Measurements from ENCODE around the gene HOXA13.

Gene HOXA13

GRCh38 chr7:27171325-27171636, 28.6 kb downstream of the HOXA13 start:
- no peak overlapping the region for H4K8ac ChIP-seq (ENCODE audit: low read depth, low read length)
- no peak overlapping the region for H3K27ac ChIP-seq (ENCODE audit: low read depth, low read length)
- H3K23ac ChIP-seq (ENCODE audit: low read length) = no peak overlapping the region
- H4K91ac ChIP-seq (ENCODE audit: low read depth, low read length) = no peak overlapping the region
- H2AK5ac ChIP-seq (ENCODE audit: low read length) = no peak overlapping the region
- no peak overlapping the region for H3K4ac ChIP-seq (ENCODE audit: low read depth, low read length)
- no peak overlapping the region for H3K18ac ChIP-seq (ENCODE audit: low read length)
- peaks cover 6 to 20% of the 10 kb centered on the region in 2 experiments for H3K4me1 ChIP-seq (ENCODE audit: control insufficient read depth in 1 of 2, insufficient read depth in 2 of 2, low read length in 2 of 2)
- no peak overlapping the region for H2BK12ac ChIP-seq (ENCODE audit: low read length)
- H2BK5ac ChIP-seq (ENCODE audit: low read depth, low read length, poor library complexity) = no peak overlapping the region
- H4K12ac ChIP-seq (ENCODE audit: low read depth, low read length) = no peak overlapping the region
- H3K27me3 ChIP-seq (ENCODE audit: insufficient read depth, low read length) = peaks cover 91% of the 10 kb centered on the region
- H3K79me2 ChIP-seq (ENCODE audit: control insufficient read depth, insufficient read depth, low read length, poor library complexity) = no peaks in the 10 kb centered on the region
- DNase-seq = no peak
- H2AFZ ChIP-seq (ENCODE audit: insufficient read depth, low read length, poor library complexity) = no peak overlapping the region
- H3K36me3 ChIP-seq (ENCODE audit: control insufficient read depth in 1 of 2, insufficient read depth in 2 of 2, low read length in 2 of 2) = no peaks in the 10 kb centered on the region
- no CpG with 5 or more reads among the region's 8 CpGs for WGBS (ENCODE audit: extremely low coverage, insufficient coverage, insufficient read length)
- H3K4me3 ChIP-seq (ENCODE audit: low read depth, low read length) = no peak overlapping the region
- no peaks in the 10 kb centered on the region for H3K79me1 ChIP-seq (ENCODE audit: low read length)
- no peak overlapping the region for H3K14ac ChIP-seq (ENCODE audit: low read length)
- H3K9me3 ChIP-seq (ENCODE audit: insufficient read depth, low read depth, low read length) = peaks cover 48% of the 10 kb centered on the region
- H3K4me2 ChIP-seq (ENCODE audit: low read length) = no peak overlapping the region
- H3K9ac ChIP-seq (ENCODE audit: low read length) = no peak overlapping the region
- no peak overlapping the region for H2BK120ac ChIP-seq (ENCODE audit: insufficient read depth, low read length, poor library complexity)

- peaks cover 91% of the 10 kb centered on the region for H3K27me3 ChIP-seq (ENCODE audit: insufficient read depth, low read length)
Measured at GRCh38 chr7:27170426-27171324, 29.2 kb downstream of the HOXA13 start.

GRCh38 chr7:27169658-27170425, 30.0 kb downstream of the HOXA13 start:
- H3K4me1 ChIP-seq (ENCODE audit: control insufficient read depth in 1 of 2, insufficient read depth in 2 of 2, low read length in 2 of 2) = peaks cover 6 to 20% of the 10 kb centered on the region in 2 experiments
- H3K18ac ChIP-seq (ENCODE audit: low read length) = no peak overlapping the region
- no peak overlapping the region for H4K91ac ChIP-seq (ENCODE audit: low read depth, low read length)
- no peaks in the 10 kb centered on the region for H3K79me1 ChIP-seq (ENCODE audit: low read length)
- H3K36me3 ChIP-seq (ENCODE audit: control insufficient read depth in 1 of 2, insufficient read depth in 2 of 2, low read length in 2 of 2) = no peaks in the 10 kb centered on the region
- no peak overlapping the region for H3K4me3 ChIP-seq (ENCODE audit: low read depth, low read length)
- no peak overlapping the region for H2BK12ac ChIP-seq (ENCODE audit: low read length)
- H2BK5ac ChIP-seq (ENCODE audit: low read depth, low read length, poor library complexity) = no peak overlapping the region
- H3K27ac ChIP-seq (ENCODE audit: low read depth, low read length) = no peak overlapping the region
- peaks cover 91% of the 10 kb centered on the region for H3K27me3 ChIP-seq (ENCODE audit: insufficient read depth, low read length)
- H3K4ac ChIP-seq (ENCODE audit: low read depth, low read length) = no peak overlapping the region
- peaks cover 49% of the 10 kb centered on the region for H3K9me3 ChIP-seq (ENCODE audit: insufficient read depth, low read depth, low read length)
- DNase-seq = peak; percentile 43 to 70
- WGBS (ENCODE audit: extremely low coverage, insufficient coverage, insufficient read length) = no CpG with 5 or more reads among the region's 46 CpGs
- no peaks in the 10 kb centered on the region for H3K79me2 ChIP-seq (ENCODE audit: control insufficient read depth, insufficient read depth, low read length, poor library complexity)
- H3K14ac ChIP-seq (ENCODE audit: low read length) = no peak overlapping the region
- peak overlapping the region; percentile 27 for H3K4me2 ChIP-seq (ENCODE audit: low read length)
- H3K23ac ChIP-seq (ENCODE audit: low read length) = no peak overlapping the region
- H3K9ac ChIP-seq (ENCODE audit: low read length) = no peak overlapping the region
- H4K12ac ChIP-seq (ENCODE audit: low read depth, low read length) = no peak overlapping the region
- no peak overlapping the region for H2AFZ ChIP-seq (ENCODE audit: insufficient read depth, low read length, poor library complexity)
- no peak overlapping the region for H4K8ac ChIP-seq (ENCODE audit: low read depth, low read length)
- no peak overlapping the region for H2BK120ac ChIP-seq (ENCODE audit: insufficient read depth, low read length, poor library complexity)
- H2AK5ac ChIP-seq (ENCODE audit: low read length) = no peak overlapping the region

More at GRCh38 chr7:27170426-27171324, 29.2 kb downstream of the HOXA13 start:
- H4K91ac ChIP-seq (ENCODE audit: low read depth, low read length) = no peak overlapping the region
- no peak overlapping the region for H3K14ac ChIP-seq (ENCODE audit: low read length)
- H3K9ac ChIP-seq (ENCODE audit: low read length) = no peak overlapping the region
- no peak overlapping the region for H2BK5ac ChIP-seq (ENCODE audit: low read depth, low read length, poor library complexity)
- H4K8ac ChIP-seq (ENCODE audit: low read depth, low read length) = no peak overlapping the region
- no peak overlapping the region for H2BK120ac ChIP-seq (ENCODE audit: insufficient read depth, low read length, poor library complexity)
- no peaks in the 10 kb centered on the region for H3K79me1 ChIP-seq (ENCODE audit: low read length)
- no peak overlapping the region for H2AK5ac ChIP-seq (ENCODE audit: low read length)
- no peak overlapping the region for H3K4ac ChIP-seq (ENCODE audit: low read depth, low read length)
- H3K9me3 ChIP-seq (ENCODE audit: insufficient read depth, low read depth, low read length) = peaks cover 49% of the 10 kb centered on the region
- H3K27ac ChIP-seq (ENCODE audit: low read depth, low read length) = no peak overlapping the region
- no peak overlapping the region for H2BK12ac ChIP-seq (ENCODE audit: low read length)
- no peak overlapping the region for H3K18ac ChIP-seq (ENCODE audit: low read length)
- no peak for DNase-seq
- no peak overlapping the region for H2AFZ ChIP-seq (ENCODE audit: insufficient read depth, low read length, poor library complexity)
- WGBS (ENCODE audit: extremely low coverage, insufficient coverage, insufficient read length) = no CpG with 5 or more reads among the region's 11 CpGs
- H3K36me3 ChIP-seq (ENCODE audit: control insufficient read depth in 1 of 2, insufficient read depth in 2 of 2, low read length in 2 of 2) = no peaks in the 10 kb centered on the region
- no peak overlapping the region for H4K12ac ChIP-seq (ENCODE audit: low read depth, low read length)
- peaks cover 6 to 20% of the 10 kb centered on the region in 2 experiments for H3K4me1 ChIP-seq (ENCODE audit: control insufficient read depth in 1 of 2, insufficient read depth in 2 of 2, low read length in 2 of 2)
- H3K4me3 ChIP-seq (ENCODE audit: low read depth, low read length) = no peak overlapping the region
- no peak overlapping the region for H3K4me2 ChIP-seq (ENCODE audit: low read length)
- no peak overlapping the region for H3K23ac ChIP-seq (ENCODE audit: low read length)
- no peaks in the 10 kb centered on the region for H3K79me2 ChIP-seq (ENCODE audit: control insufficient read depth, insufficient read depth, low read length, poor library complexity)

GRCh38 chr7:27168265-27168947, 31.5 kb downstream of the HOXA13 start:
- peaks cover 47% of the 10 kb centered on the region for H3K9me3 ChIP-seq (ENCODE audit: insufficient read depth, low read depth, low read length)
- no peak overlapping the region for H2BK12ac ChIP-seq (ENCODE audit: low read length)
- no peak overlapping the region for H3K18ac ChIP-seq (ENCODE audit: low read length)
- no peak overlapping the region for H3K9ac ChIP-seq (ENCODE audit: low read length)
- no peak for DNase-seq
- no peaks in the 10 kb centered on the region for H3K79me2 ChIP-seq (ENCODE audit: control insufficient read depth, insufficient read depth, low read length, poor library complexity)
- H2AFZ ChIP-seq (ENCODE audit: insufficient read depth, low read length, poor library complexity) = no peak overlapping the region
- no peak overlapping the region for H2AK5ac ChIP-seq (ENCODE audit: low read length)
- no peak overlapping the region for H4K12ac ChIP-seq (ENCODE audit: low read depth, low read length)
- H4K8ac ChIP-seq (ENCODE audit: low read depth, low read length) = no peak overlapping the region
- H4K91ac ChIP-seq (ENCODE audit: low read depth, low read length) = no peak overlapping the region
- H3K4me2 ChIP-seq (ENCODE audit: low read length) = no peak overlapping the region
- H3K4me1 ChIP-seq (ENCODE audit: control insufficient read depth in 1 of 2, insufficient read depth in 2 of 2, low read length in 2 of 2) = peaks cover 4 to 13% of the 10 kb centered on the region in 2 experiments
- no peak overlapping the region for H3K4ac ChIP-seq (ENCODE audit: low read depth, low read length)
- no peaks in the 10 kb centered on the region for H3K79me1 ChIP-seq (ENCODE audit: low read length)
- no peak overlapping the region for H2BK120ac ChIP-seq (ENCODE audit: insufficient read depth, low read length, poor library complexity)
- H3K27ac ChIP-seq (ENCODE audit: low read depth, low read length) = no peak overlapping the region
- no peak overlapping the region for H3K4me3 ChIP-seq (ENCODE audit: low read depth, low read length)
- H3K36me3 ChIP-seq (ENCODE audit: control insufficient read depth in 1 of 2, insufficient read depth in 2 of 2, low read length in 2 of 2) = no peaks in the 10 kb centered on the region
- H3K14ac ChIP-seq (ENCODE audit: low read length) = no peak overlapping the region
- peaks cover 91% of the 10 kb centered on the region for H3K27me3 ChIP-seq (ENCODE audit: insufficient read depth, low read length)
- no peak overlapping the region for H2BK5ac ChIP-seq (ENCODE audit: low read depth, low read length, poor library complexity)
- H3K23ac ChIP-seq (ENCODE audit: low read length) = no peak overlapping the region
- no CpG with 5 or more reads among the region's 25 CpGs for WGBS (ENCODE audit: extremely low coverage, insufficient coverage, insufficient read length)
